Measurements from ENCODE around the gene RAB26. TPM values are rescaled to one million over a fixed set of nuclear protein-coding genes. Genes with fewer than 3 reads are reported as not detected.
"Not testable (repeated sequence)": the region's sequence is repeated elsewhere in the genome, so short reads cannot be mapped to it uniquely, and the experiment has no call there.

RAB26 gene
- total RNA-seq, 1 donor from 2014 or later, result 292 TPM

GRCh38 chr16:2108446-2109270, 39.8 kb upstream of the RAB26 start:
- H3K4me1 Mint-ChIP-seq (ENCODE audit: low read depth, unreplicated experiment); H3K27me3 Mint-ChIP-seq (ENCODE audit: unreplicated experiment); H3K36me3 Mint-ChIP-seq (ENCODE audit: unreplicated experiment); H3K27ac Mint-ChIP-seq (ENCODE audit: unreplicated experiment); DNase-seq; H3K4me3 Mint-ChIP-seq (ENCODE audit: unreplicated experiment); H3K9me3 Mint-ChIP-seq (ENCODE audit: unreplicated experiment): not testable (repeated sequence)

- not testable (repeated sequence) for H3K9me3 Mint-ChIP-seq (ENCODE audit: unreplicated experiment); DNase-seq; H3K27ac Mint-ChIP-seq (ENCODE audit: unreplicated experiment); H3K4me3 Mint-ChIP-seq (ENCODE audit: unreplicated experiment); H3K27me3 Mint-ChIP-seq (ENCODE audit: unreplicated experiment); H3K36me3 Mint-ChIP-seq (ENCODE audit: unreplicated experiment); H3K4me1 Mint-ChIP-seq (ENCODE audit: low read depth, unreplicated experiment)
Observed at GRCh38 chr16:2109271-2109580, 39.2 kb upstream of the RAB26 start.

- not testable (repeated sequence) for H3K36me3 Mint-ChIP-seq (ENCODE audit: unreplicated experiment); DNase-seq; H3K27ac Mint-ChIP-seq (ENCODE audit: unreplicated experiment); H3K27me3 Mint-ChIP-seq (ENCODE audit: unreplicated experiment); H3K9me3 Mint-ChIP-seq (ENCODE audit: unreplicated experiment); H3K4me3 Mint-ChIP-seq (ENCODE audit: unreplicated experiment); H3K4me1 Mint-ChIP-seq (ENCODE audit: low read depth, unreplicated experiment)
Observed at GRCh38 chr16:2109872-2110271, 38.6 kb upstream of the RAB26 start.

GRCh38 chr16:2110332-2111008, 38.0 kb upstream of the RAB26 start:
- not testable (repeated sequence) for H3K27ac Mint-ChIP-seq (ENCODE audit: unreplicated experiment); DNase-seq; H3K4me3 Mint-ChIP-seq (ENCODE audit: unreplicated experiment); H3K9me3 Mint-ChIP-seq (ENCODE audit: unreplicated experiment); H3K4me1 Mint-ChIP-seq (ENCODE audit: low read depth, unreplicated experiment); H3K27me3 Mint-ChIP-seq (ENCODE audit: unreplicated experiment); H3K36me3 Mint-ChIP-seq (ENCODE audit: unreplicated experiment)

GRCh38 chr16:2111009-2111353, 37.4 kb upstream of the RAB26 start:
- not testable (repeated sequence) for DNase-seq; H3K9me3 Mint-ChIP-seq (ENCODE audit: unreplicated experiment); H3K36me3 Mint-ChIP-seq (ENCODE audit: unreplicated experiment); H3K4me1 Mint-ChIP-seq (ENCODE audit: low read depth, unreplicated experiment); H3K27ac Mint-ChIP-seq (ENCODE audit: unreplicated experiment); H3K27me3 Mint-ChIP-seq (ENCODE audit: unreplicated experiment); H3K4me3 Mint-ChIP-seq (ENCODE audit: unreplicated experiment)

GRCh38 chr16:2111412-2112335, 36.8 kb upstream of the RAB26 start:
- not testable (repeated sequence) for H3K4me1 Mint-ChIP-seq (ENCODE audit: low read depth, unreplicated experiment); H3K4me3 Mint-ChIP-seq (ENCODE audit: unreplicated experiment)

GRCh38 chr16:2112539-2113106, 35.8 kb upstream of the RAB26 start:
- H3K36me3 Mint-ChIP-seq (ENCODE audit: unreplicated experiment); H3K27me3 Mint-ChIP-seq (ENCODE audit: unreplicated experiment); H3K9me3 Mint-ChIP-seq (ENCODE audit: unreplicated experiment); H3K27ac Mint-ChIP-seq (ENCODE audit: unreplicated experiment); DNase-seq; H3K4me1 Mint-ChIP-seq (ENCODE audit: low read depth, unreplicated experiment); H3K4me3 Mint-ChIP-seq (ENCODE audit: unreplicated experiment): not testable (repeated sequence)

More at GRCh38 chr16:2111412-2112335, 36.8 kb upstream of the RAB26 start:
- H3K27ac Mint-ChIP-seq (ENCODE audit: unreplicated experiment); H3K36me3 Mint-ChIP-seq (ENCODE audit: unreplicated experiment); H3K27me3 Mint-ChIP-seq (ENCODE audit: unreplicated experiment); DNase-seq; H3K9me3 Mint-ChIP-seq (ENCODE audit: unreplicated experiment): not testable (repeated sequence)

- not testable (repeated sequence) for DNase-seq; H3K9me3 Mint-ChIP-seq (ENCODE audit: unreplicated experiment); H3K27ac Mint-ChIP-seq (ENCODE audit: unreplicated experiment); H3K4me3 Mint-ChIP-seq (ENCODE audit: unreplicated experiment); H3K36me3 Mint-ChIP-seq (ENCODE audit: unreplicated experiment); H3K4me1 Mint-ChIP-seq (ENCODE audit: low read depth, unreplicated experiment); H3K27me3 Mint-ChIP-seq (ENCODE audit: unreplicated experiment)
Observed at GRCh38 chr16:2114225-2114624, 34.2 kb upstream of the RAB26 start.

GRCh38 chr16:2114885-2115590, 33.4 kb upstream of the RAB26 start:
- H3K4me1 Mint-ChIP-seq (ENCODE audit: low read depth, unreplicated experiment); H3K4me3 Mint-ChIP-seq (ENCODE audit: unreplicated experiment); DNase-seq; H3K9me3 Mint-ChIP-seq (ENCODE audit: unreplicated experiment); H3K36me3 Mint-ChIP-seq (ENCODE audit: unreplicated experiment); H3K27me3 Mint-ChIP-seq (ENCODE audit: unreplicated experiment): not testable (repeated sequence)
- peak overlapping the region; percentile 38 for H3K27ac Mint-ChIP-seq (ENCODE audit: unreplicated experiment)

Measured in glutamatergic neuron (in vitro differentiated cells).